ENCODE measurements around the gene SNAPC3.
"Not testable (repeated sequence)": the region's sequence is repeated elsewhere in the genome, so short reads cannot be mapped to it uniquely, and the experiment has no call there.

Gene SNAPC3

GRCh38 chr9:15426019-15426418 lies 3.3 kb downstream of the SNAPC3 start:
- no peak for DNase-seq

GRCh38 chr9:15427702-15428101 lies 5.0 kb downstream of the SNAPC3 start:
- DNase-seq: not testable (repeated sequence)

- no peak for DNase-seq
Measured at GRCh38 chr9:15430920-15431844, 8.5 kb downstream of the SNAPC3 start.

- DNase-seq: no peak
Measured at GRCh38 chr9:15433191-15433590, 10.5 kb downstream of the SNAPC3 start.

- no peak for DNase-seq
Measured at GRCh38 chr9:15433661-15434060, 11.0 kb downstream of the SNAPC3 start.

GRCh38 chr9:15438891-15439290 lies 16.2 kb downstream of the SNAPC3 start:
- DNase-seq: no peak

- not testable (repeated sequence) for DNase-seq
Measured at GRCh38 chr9:15441841-15442240, 19.2 kb downstream of the SNAPC3 start.

- DNase-seq: not testable (repeated sequence)
Measured at GRCh38 chr9:15442264-15442663, 19.6 kb downstream of the SNAPC3 start.

GRCh38 chr9:15444141-15444540 lies 21.5 kb downstream of the SNAPC3 start:
- no peak for DNase-seq

GRCh38 chr9:15453956-15454355 lies 31.3 kb downstream of the SNAPC3 start:
- DNase-seq: no peak

- DNase-seq: no peak
Measured at GRCh38 chr9:15461056-15461455, 38.4 kb downstream of the SNAPC3 start.

GRCh38 chr9:15461601-15462000 lies 38.9 kb downstream of the SNAPC3 start:
- no peak for DNase-seq

- no peak for DNase-seq
Measured at GRCh38 chr9:15468145-15468544, 45.5 kb downstream of the SNAPC3 start.

GRCh38 chr9:15469406-15469805 lies 46.7 kb downstream of the SNAPC3 start:
- no peak for DNase-seq

GRCh38 chr9:15469862-15470261 lies 47.2 kb downstream of the SNAPC3 start:
- no peak for DNase-seq

GRCh38 chr9:15475923-15476536 lies 53.4 kb downstream of the SNAPC3 start:
- DNase-seq: no peak

- no peak for DNase-seq
Measured at GRCh38 chr9:15480028-15480427, 57.4 kb downstream of the SNAPC3 start.

- DNase-seq: no peak
Measured at GRCh38 chr9:15482146-15482545, 59.5 kb downstream of the SNAPC3 start.

- DNase-seq: no peak
Measured at GRCh38 chr9:15484802-15485201, 62.1 kb downstream of the SNAPC3 start.

- DNase-seq: no peak
Measured at GRCh38 chr9:15485836-15486666, 63.4 kb downstream of the SNAPC3 start.

- DNase-seq: no peak
Measured at GRCh38 chr9:15491950-15492349, 69.3 kb downstream of the SNAPC3 start.

- no peak for DNase-seq
Measured at GRCh38 chr9:15492485-15493150, 69.9 kb downstream of the SNAPC3 start.

All from GDM1 (cell line).